IMR-90 (cell line): ENCODE results near the gene ACOXL. TPM values are rescaled to one million over a fixed set of nuclear protein-coding genes. Genes with fewer than 3 reads are reported as not detected.
"Not testable (repeated sequence)": the region's sequence is repeated elsewhere in the genome, so short reads cannot be mapped to it uniquely, and the experiment has no call there.

ENCODE experiments used
- ATAC-seq: fragments of 200-7000 bp; cut with Tn5 transposase; 2 replicates; pipeline ENCODE4 v1.9.1; 2020; ENCODE audit warnings: low read depth, mild to moderate bottlenecking, moderate library complexity
- BruUV-seq: library from RNA; stranded (reverse); fragments of 400-500 nt; replicated peaks from 2 replicates; lab custom pipeline; 2021; lab: Mats Ljungman, UMichigan
- CTCF ChIA-PET: fragments of 300-600 bp; formaldehyde crosslinking; extraction: SDS; loops from one replicate; lab custom pipeline; 2021; ENCODE audit warnings: antibody characterized with exemption; lab: Yijun Ruan, JAX
- POLR2A ChIA-PET: fragments of 300-600 bp; sonication (Branson Sonifier 250); formaldehyde crosslinking; loops from one replicate; lab custom pipeline; 2022; ENCODE audit warnings: antibody characterized with exemption; ENCODE audit not compliant: unreplicated experiment; lab: Charles Lee
- DNase-seq: peaks from one replicate; pipeline ENCODE4 v3.0.0; 2013
- H2AFZ ChIP-seq: replicated peaks from 2 replicates; pipeline ENCODE3; 2013; ENCODE audit warnings: low read length, mild to moderate bottlenecking; ENCODE audit not compliant: poor library complexity
- H2AK5ac ChIP-seq: 2 replicates; pipeline ENCODE4 v1.6.1; 2013; ENCODE audit warnings: low read depth, low read length, inconsistent platforms
- H2AK9ac ChIP-seq: replicated peaks from 2 replicates; pipeline ENCODE3; 2013; ENCODE audit warnings: mild to moderate bottlenecking, low read depth, low read length, moderate library complexity; ENCODE audit not compliant: poor library complexity
- H2BK120ac ChIP-seq: 2 replicates; pipeline ENCODE4 v1.6.1; 2013; ENCODE audit warnings: low read depth, low read length, inconsistent platforms
- H2BK15ac ChIP-seq: 3 replicates; pipeline ENCODE4 v1.6.1; 2013; ENCODE audit warnings: low read depth, low read length, inconsistent platforms
- H2BK20ac ChIP-seq: 2 replicates; pipeline ENCODE4 v1.6.1; 2013; ENCODE audit warnings: low read depth, mild to moderate bottlenecking, inconsistent platforms, low read length, moderate library complexity
- H2BK5ac ChIP-seq: 2 replicates; pipeline ENCODE4 v1.6.1; 2013; ENCODE audit warnings: mild to moderate bottlenecking, low read depth, low read length, inconsistent platforms; ENCODE audit not compliant: poor library complexity, severe bottlenecking
- H3K14ac ChIP-seq: replicated peaks from 2 replicates; pipeline ENCODE4 v1.6.1; 2013; ENCODE audit warnings: low read depth, low read length, inconsistent platforms
- H3K18ac ChIP-seq: 2 replicates; pipeline ENCODE4 v1.6.1; 2013; ENCODE audit warnings: low read depth, low read length, control low read depth
- H3K23ac ChIP-seq: 2 replicates; pipeline ENCODE4 v1.6.1; 2013; ENCODE audit warnings: low read depth, low read length, inconsistent platforms
- H3K27ac ChIP-seq: 2 replicates; pipeline ENCODE4 v1.5.1; 2013; ENCODE audit warnings: mild to moderate bottlenecking, control low read depth, low read length; ENCODE audit not compliant: insufficient read depth
- H3K27me3 ChIP-seq: 2 replicates; pipeline ENCODE4 v1.6.1; 2013; ENCODE audit warnings: low read length; ENCODE audit not compliant: control insufficient read depth, insufficient read depth
- H3K36me3 ChIP-seq: 2 replicates; pipeline ENCODE4 v1.6.1; 2013; ENCODE audit warnings: low read length, mixed read lengths; ENCODE audit not compliant: control insufficient read depth, insufficient read depth
- H3K4ac ChIP-seq: 2 replicates; pipeline ENCODE4 v1.6.1; 2013; ENCODE audit warnings: low read depth, low read length, inconsistent platforms
- H3K4me1 ChIP-seq: 2 replicates; pipeline ENCODE4 v1.6.1; 2013; ENCODE audit warnings: low read length, mixed read lengths; ENCODE audit not compliant: control insufficient read depth, insufficient read depth
- H3K4me2 ChIP-seq: 2 replicates; pipeline ENCODE4 v1.6.1; 2013; ENCODE audit warnings: low read depth, mild to moderate bottlenecking, control low read depth, low read length, moderate library complexity
- H3K4me3 ChIP-seq: 2 replicates; pipeline ENCODE4 v1.5.1; 2013; ENCODE audit warnings: low read depth, mild to moderate bottlenecking, control low read depth, low read length, moderate library complexity; ENCODE audit not compliant: insufficient read depth
- H3K56ac ChIP-seq: 2 replicates; pipeline ENCODE4 v1.6.1; 2013; ENCODE audit warnings: low read length, inconsistent platforms; ENCODE audit not compliant: insufficient read depth; ENCODE audit errors: extremely low read depth
- H3K79me1 ChIP-seq, 2 experiments: 2 replicates each; pipeline ENCODE4 v1.6.1; 2013; ENCODE audit warnings: low read length in 2 of 2, inconsistent platforms in 1 of 2, low read depth in 1 of 2
- H3K9ac ChIP-seq: 2 replicates; pipeline ENCODE4 v1.6.1; 2013; ENCODE audit warnings: low read depth, low read length, control low read depth
- H3K9me1 ChIP-seq: 2 replicates; pipeline ENCODE4 v1.6.1; 2013; ENCODE audit warnings: low read length, inconsistent platforms; ENCODE audit not compliant: insufficient read depth
- H3K9me3 ChIP-seq: 2 replicates; pipeline ENCODE4 v1.6.1; 2013; ENCODE audit warnings: low read length; ENCODE audit not compliant: control insufficient read depth, insufficient read depth
- H4K20me1 ChIP-seq: 2 replicates; pipeline ENCODE4 v1.6.1; 2013; ENCODE audit warnings: low read length, inconsistent platforms; ENCODE audit not compliant: insufficient read depth
- H4K5ac ChIP-seq: 2 replicates; pipeline ENCODE4 v1.6.1; 2013; ENCODE audit warnings: mild to moderate bottlenecking, low read depth, low read length, control low read depth
- H4K8ac ChIP-seq, 2 experiments: 2 replicates each; pipeline ENCODE4 v1.6.1; 2013; ENCODE audit warnings: low read depth in 2 of 2, low read length in 2 of 2, control low read depth in 1 of 2, inconsistent platforms in 1 of 2
- H4K91ac ChIP-seq: 2 replicates; pipeline ENCODE4 v1.6.1; 2013; ENCODE audit warnings: low read depth, low read length, inconsistent platforms; ENCODE audit not compliant: insufficient read depth
- WGBS, 2 experiments: methylation state at CpG; one replicate each; pipeline versions ENCODE4 v1.1.5 to v1.1.7; 2013; ENCODE audit warnings: missing lambda C conversion rate in 2 of 2; ENCODE audit not compliant: insufficient read length in 1 of 2; ENCODE audit errors: extremely low coverage in 2 of 2; 5-methylcytosine and 5-hydroxymethylcytosine counted together
- dilution Hi-C: fragments of 300-500 bp; cut with HindIII; formaldehyde crosslinking; loops from one replicate; pipeline ENCODE4 v1.14.3; 2018; ENCODE audit warnings: low sequenced_read_pairs; ENCODE audit not compliant: unreplicated experiment
- in situ Hi-C: fragments of 300-500 bp; cut with MboI; formaldehyde crosslinking; loops from 3 replicates; pipeline ENCODE4 v1.14.3; 2019; ENCODE audit warnings: low sequenced_read_pairs, inconsistent platforms, mixed read lengths
- intact Hi-C: fragments of 100-400 bp; cut with micrococcal nuclease; formaldehyde crosslinking; loops from 2 replicates; pipeline ENCODE4 v1.10.0; 2022
- polyA plus RNA-seq, 3 experiments: library from polyadenylated mRNA; depleted of rRNA; stranded (reverse); fragments of >200 nt; gene quantifications; 2 replicates each; pipeline ENCODE4 v1.2.3, GENCODE V29; 2012; ENCODE audit warnings: low replicate concordance in 1 of 3
- total RNA-seq: library from RNA; depleted of rRNA; stranded (reverse); fragments of >200 nt; gene quantifications from 2 replicates; pipeline ENCODE4 v1.2.3, GENCODE V29; 2012

ACOXL gene
- total and polyA plus RNA-seq, 2 of the 4 experiments (the other 2 are of a cell fraction): not detected

DNA sequence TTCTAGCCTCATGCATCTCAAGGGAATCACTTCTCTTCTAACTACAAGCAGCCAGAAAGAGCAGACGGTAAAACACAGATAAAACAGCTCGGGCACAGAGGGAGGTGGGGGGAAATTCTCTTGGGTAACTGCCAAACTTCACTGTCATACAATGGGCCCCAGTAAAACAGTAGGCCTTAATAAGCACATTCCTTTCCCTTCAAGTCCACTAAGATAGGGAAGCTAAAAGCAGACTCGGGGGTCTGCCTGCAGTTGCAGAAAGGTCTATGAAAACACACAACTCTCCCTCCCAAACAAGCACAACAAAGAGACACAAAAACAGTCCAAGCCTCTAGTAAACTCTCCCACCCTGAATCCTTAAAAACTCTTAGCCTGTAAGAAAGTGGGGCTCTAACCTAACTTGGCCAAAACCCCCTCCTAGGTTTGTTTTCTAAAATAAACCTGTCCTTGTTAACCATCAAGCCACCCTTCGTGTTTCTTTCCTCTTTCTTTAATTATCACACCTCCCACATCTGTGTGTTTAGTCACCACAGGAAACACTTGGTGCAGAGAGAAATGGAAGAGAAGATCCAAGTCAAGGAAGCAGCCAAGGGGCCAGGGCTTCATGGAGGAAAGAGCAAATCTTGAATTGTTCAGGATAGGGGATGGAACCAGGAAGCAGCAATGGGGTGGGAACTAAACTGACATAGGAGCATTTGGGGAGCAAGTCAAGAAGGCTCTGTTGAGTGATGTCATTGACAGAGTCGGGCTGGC lies 37.1 kb upstream of the ACOXL start:
- H3K36me3 ChIP-seq, H3K4ac ChIP-seq, intact Hi-C loops, H3K27ac ChIP-seq, H2BK5ac ChIP-seq, H2AFZ ChIP-seq, H3K9ac ChIP-seq, ATAC-seq, H2BK20ac ChIP-seq, H2BK120ac ChIP-seq, H3K4me1 ChIP-seq, H3K79me1 ChIP-seq, H4K5ac ChIP-seq, H2AK5ac ChIP-seq, H3K56ac ChIP-seq, H4K20me1 ChIP-seq, H3K18ac ChIP-seq, dilution Hi-C loops, H3K4me2 ChIP-seq, in situ Hi-C loops, H2AK9ac ChIP-seq, H3K4me3 ChIP-seq, BruUV-seq, H4K91ac ChIP-seq, H3K9me1 ChIP-seq, H2BK15ac ChIP-seq, POLR2A ChIA-PET, DNase-seq, H4K8ac ChIP-seq, CTCF ChIA-PET, H3K23ac ChIP-seq, H3K14ac ChIP-seq, H3K9me3 ChIP-seq: not testable (repeated sequence)
- WGBS, 2 experiments: no CpG with 5 or more reads among the region's 5 CpGs
- peaks cover 29% of the 10 kb centered on the region for H3K27me3 ChIP-seq

DNA sequence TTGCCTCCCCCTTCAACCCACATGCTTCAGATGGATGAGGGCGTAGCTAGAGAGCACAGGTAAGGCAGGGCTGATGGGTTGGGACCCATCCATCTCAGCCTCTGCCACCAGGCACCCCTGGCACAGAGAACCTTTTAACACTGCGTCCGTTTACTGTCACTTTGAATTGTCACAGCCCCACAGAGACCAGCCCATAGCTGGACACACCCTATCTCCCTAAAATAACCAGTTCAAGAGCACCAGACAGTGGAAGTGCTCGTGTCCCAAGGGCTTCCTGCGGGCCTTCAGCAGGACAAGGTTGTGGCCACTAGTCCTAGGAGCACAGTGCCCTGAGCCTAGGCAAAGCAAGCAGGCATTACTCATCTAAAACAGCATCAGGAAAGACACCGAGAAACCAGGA lies 34.1 kb upstream of the ACOXL start:
- H3K4me1 ChIP-seq, H2BK15ac ChIP-seq, H3K23ac ChIP-seq, H3K36me3 ChIP-seq, intact Hi-C loops, H3K79me1 ChIP-seq, H3K56ac ChIP-seq, ATAC-seq, H4K91ac ChIP-seq, H3K9me3 ChIP-seq, H3K4me2 ChIP-seq, H2AK9ac ChIP-seq, H4K5ac ChIP-seq, POLR2A ChIA-PET, H2AK5ac ChIP-seq, H3K18ac ChIP-seq, H3K9me1 ChIP-seq, CTCF ChIA-PET, H2BK5ac ChIP-seq, H3K9ac ChIP-seq, in situ Hi-C loops, H2AFZ ChIP-seq, DNase-seq, H4K8ac ChIP-seq, H2BK20ac ChIP-seq, H3K27ac ChIP-seq, H3K14ac ChIP-seq, H2BK120ac ChIP-seq, H3K4ac ChIP-seq, dilution Hi-C loops, H3K4me3 ChIP-seq, BruUV-seq, H4K20me1 ChIP-seq: not testable (repeated sequence)
- WGBS, 2 experiments: no CpG with 5 or more reads among the region's 6 CpGs
- H3K27me3 ChIP-seq: peaks cover 31% of the 10 kb centered on the region
